Sigmoid colon (tissue), 7 donors: ENCODE measurements around the gene MALL. TPM values are rescaled to one million over a fixed set of nuclear protein-coding genes. Genes with fewer than 3 reads are reported as not detected.
A peak's percentile ranks its signal among the peaks of the same experiment; 100 is the strongest.

Experiments used
- DNase-seq: peaks from one replicate; pipeline ENCODE4 v3.0.0-alpha.2; 2019
- H3K27ac ChIP-seq, 4 donors: fragments of 200-600 bp; sonication (generic); one replicate each; pipeline ENCODE4 v1.5.1; 2016 to 2019; ENCODE audit warnings: mild to moderate bottlenecking in 1 of 4
- H3K27me3 ChIP-seq, 3 donors: fragments of 200-600 bp; sonication (generic); one replicate each; pipeline ENCODE4 v1.5.1; 2019; ENCODE audit warnings: mild to moderate bottlenecking in 1 of 3
- H3K36me3 ChIP-seq, 4 donors: fragments of 200-600 bp; sonication (generic); one replicate each; pipeline ENCODE4 v1.5.1; 2016 to 2019
- H3K4me1 ChIP-seq, 4 donors: fragments of 200-600 bp; sonication (generic); one replicate each; pipeline ENCODE4 v1.5.1; 2017 to 2019
- H3K4me3 ChIP-seq, 4 donors: fragments of 200-600 bp; sonication (generic); one replicate each; pipeline ENCODE4 v1.5.1; 2017 to 2019; ENCODE audit warnings: mild to moderate bottlenecking in 2 of 4, moderate library complexity in 1 of 4
- H3K9me3 ChIP-seq, 4 donors: fragments of 200-600 bp in 3 of 4; sonication (generic) in 3 of 4; one replicate each; pipeline versions ENCODE4 v1.5.1 to v1.6.1; 2013 to 2019
- CTCF ChIP-seq, 4 experiments: fragments of 450-650 bp in 3 of 4; fragments of 200-600 bp in 1 of 4; IDR thresholded peaks; one replicate each; pipeline ENCODE4 v1.5.1; 2016 to 2019; ENCODE audit warnings: antibody characterized with exemption in 4 of 4, mild to moderate bottlenecking in 3 of 4, moderate library complexity in 2 of 4
- EP300 ChIP-seq, 4 donors: sonication (generic); formaldehyde crosslinking; IDR thresholded peaks; one replicate each; pipeline ENCODE4 v1.6.1; 2017; ENCODE audit warnings: antibody characterized with exemption in 4 of 4
- POLR2A ChIP-seq, 2 donors: fragments of 450-650 bp; IDR thresholded peaks; one replicate each; pipeline ENCODE4 v1.6.1; 2016; ENCODE audit warnings: antibody characterized with exemption in 2 of 2, mild to moderate bottlenecking in 2 of 2, moderate library complexity in 2 of 2
- POLR2AphosphoS5 ChIP-seq, 4 donors: sonication (generic); formaldehyde crosslinking; IDR thresholded peaks; one replicate each; pipeline ENCODE4 v1.6.1; 2017; ENCODE audit warnings: antibody characterized with exemption in 4 of 4
- WGBS, 2 donors: extraction: QIAGEN DNeasy Blood & Tissue Kit; methylation state at CpG; one replicate each; pipeline ENCODE4 v1.1.7; 2013; 5-methylcytosine and 5-hydroxymethylcytosine counted together
- intact Hi-C: fragments of 100-400 bp; cut with DNase I; formaldehyde crosslinking; loops from one replicate; pipeline ENCODE4 v1.15.1; 2023
- polyA plus RNA-seq, 3 donors: library from polyadenylated mRNA; stranded (reverse); fragments of 200-250 nt; gene quantifications; one replicate each; pipeline ENCODE4 v1.2.3, GENCODE V29; 2013
- total RNA-seq, 4 donors: library from RNA; depleted of rRNA; stranded (reverse); fragments of >200 nt; gene quantifications; one replicate each; pipeline ENCODE4 v1.1.0, GENCODE V29; 2016
- donor health status: healthy with polysubstance abuse.
- donor health status: Bipolar disorder and iron deficiency.
- donor health status: healthy.

MALL gene
- total and polyA plus RNA-seq, 7 donors: 1.5 to 183 (median 14.1) TPM

GRCh38 chr2:110107092-110108079 is 8.2 kb downstream of the MALL start:
- Histone ChIP-seq H3K27me3 (peaks cover 0 to 6% (median 0%) of the 10 kb centered on the region in 3 donors), H3K4me1 (no peaks in the 10 kb centered on the region), H3K9me3 (no peaks in the 10 kb centered on the region), H3K27ac (no peak overlapping the region), H3K36me3 (no peaks in the 10 kb centered on the region), H3K4me3 (no peak overlapping the region)
- 89 to 93% methylated on average over 3 of the region's 3 CpGs for WGBS, 2 donors
- intact Hi-C loops: no loop called here
- no peak for TF ChIP-seq EP300 (IDR thresholded peaks at IDR 0.05)
- no peak for TF ChIP-seq POLR2A (IDR thresholded peaks at IDR 0.05)
- TF ChIP-seq CTCF (IDR thresholded peaks at IDR 0.05): no peak
- TF ChIP-seq POLR2AphosphoS5 (IDR thresholded peaks at IDR 0.05): no peak
- DNase-seq: no peak

- no peak for DNase-seq
- TF ChIP-seq POLR2A (IDR thresholded peaks at IDR 0.05) (no peak), EP300 (IDR thresholded peaks at IDR 0.05) (no peak), CTCF (IDR thresholded peaks at IDR 0.05) (no peak), POLR2AphosphoS5 (IDR thresholded peaks at IDR 0.05) (no peak)
- Histone ChIP-seq H3K4me3 (no peak overlapping the region), H3K27ac (peak overlapping the region in 1 of 4 donors; percentile 42), H3K9me3 (no peaks in the 10 kb centered on the region), H3K27me3 (peaks cover 0 to 6% (median 0%) of the 10 kb centered on the region in 3 donors), H3K36me3 (no peaks in the 10 kb centered on the region), H3K4me1 (peaks cover 0 to 7% (median 5%) of the 10 kb centered on the region in 4 donors)
- intact Hi-C loops: no loop called here
- WGBS, 2 donors: 33 to 55% methylated on average over 6 of the region's 6 CpGs
Observed at GRCh38 chr2:110106642-110107041, 9.0 kb downstream of the MALL start.

- H3K27ac ChIP-seq: peak overlapping the region in 1 of 4 donors; percentile 42
- H3K27me3 ChIP-seq: peaks cover 0 to 6% (median 0%) of the 10 kb centered on the region in 3 donors
- peaks cover 0 to 15% (median 13%) of the 10 kb centered on the region in 4 donors for H3K4me1 ChIP-seq
- no peaks in the 10 kb centered on the region for H3K36me3 ChIP-seq
- TF ChIP-seq CTCF (IDR thresholded peaks at IDR 0.05) (no peak), EP300 (IDR thresholded peaks at IDR 0.05) (no peak), POLR2A (IDR thresholded peaks at IDR 0.05) (no peak), POLR2AphosphoS5 (IDR thresholded peaks at IDR 0.05) (no peak)
- no peak overlapping the region for H3K4me3 ChIP-seq
- no peak for DNase-seq
- H3K9me3 ChIP-seq: no peaks in the 10 kb centered on the region
- intact Hi-C loops: no loop called here
- 13 to 25% methylated on average over 8 of the region's 8 CpGs for WGBS, 2 donors
Observed at GRCh38 chr2:110105608-110106467, 9.8 kb downstream of the MALL start.

GRCh38 chr2:110105183-110105582 is 10.4 kb downstream of the MALL start:
- 85 to 90% methylated on average over 4 of the region's 4 CpGs for WGBS, 2 donors
- TF ChIP-seq POLR2AphosphoS5 (IDR thresholded peaks at IDR 0.05): no peak
- no peak for TF ChIP-seq POLR2A (IDR thresholded peaks at IDR 0.05)
- no peak for TF ChIP-seq CTCF (IDR thresholded peaks at IDR 0.05)
- TF ChIP-seq EP300 (IDR thresholded peaks at IDR 0.05): no peak
- Histone ChIP-seq H3K27ac (no peak overlapping the region), H3K4me1 (peaks cover 0 to 19% (median 15%) of the 10 kb centered on the region in 4 donors), H3K27me3 (peaks cover 0 to 6% (median 0%) of the 10 kb centered on the region in 3 donors), H3K9me3 (no peaks in the 10 kb centered on the region), H3K36me3 (no peaks in the 10 kb centered on the region), H3K4me3 (no peak overlapping the region)
- DNase-seq: no peak
- intact Hi-C loops: no loop called here
